ENCODE data around the gene ATP5MC2.
"Not testable (repeated sequence)": the region's sequence is repeated elsewhere in the genome, so short reads cannot be mapped to it uniquely, and the experiment has no call there.

ATP5MC2 gene

GRCh38 chr12:53694756-53695151, 18.9 kb upstream of the ATP5MC2 start:
- DNase-seq (ENCODE audit: low read depth in 2 of 2): no peak

GRCh38 chr12:53688134-53688533, 12.3 kb upstream of the ATP5MC2 start:
- DNase-seq (ENCODE audit: low read depth in 2 of 2): no peak

GRCh38 chr12:53686436-53686835, 10.6 kb upstream of the ATP5MC2 start:
- DNase-seq (ENCODE audit: low read depth in 2 of 2): no peak

GRCh38 chr12:53684654-53685220, 8.9 kb upstream of the ATP5MC2 start:
- DNase-seq (ENCODE audit: low read depth in 2 of 2): no peak

- DNase-seq (ENCODE audit: low read depth in 2 of 2): no peak
Measured at GRCh38 chr12:53683983-53684382, 8.1 kb upstream of the ATP5MC2 start.

DNA sequence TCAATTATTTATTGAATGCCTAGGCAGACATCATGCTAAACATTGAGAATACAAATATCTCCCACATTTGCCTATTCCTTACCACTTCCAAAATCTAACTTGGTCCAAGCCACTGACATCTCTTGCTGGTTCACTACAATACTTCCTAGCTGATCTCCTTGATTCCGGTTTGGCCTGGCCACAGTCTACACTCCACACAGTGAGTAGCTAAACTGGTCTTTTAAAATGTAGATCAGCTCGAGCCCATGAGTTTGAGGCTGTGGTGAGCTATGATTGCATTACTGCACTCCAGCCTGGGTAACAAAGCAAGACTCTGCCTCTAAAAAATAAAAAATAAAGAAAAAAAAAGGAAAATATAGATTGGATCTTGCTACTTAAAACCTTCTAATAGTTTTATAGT, 7.6 kb upstream of the ATP5MC2 start:
- DNase-seq (ENCODE audit: low read depth in 2 of 2): no peak

- not testable (repeated sequence) for DNase-seq (ENCODE audit: low read depth in 2 of 2)
Measured at GRCh38 chr12:53680061-53680460, 4.2 kb upstream of the ATP5MC2 start.

- DNase-seq (ENCODE audit: low read depth in 2 of 2): no peak
Measured at GRCh38 chr12:53677800-53678148, 1.9 kb upstream of the ATP5MC2 start.

- DNase-seq (ENCODE audit: low read depth in 2 of 2): no peak
Measured at GRCh38 chr12:53677016-53677799, 1.3 kb upstream of the ATP5MC2 start.

DNA sequence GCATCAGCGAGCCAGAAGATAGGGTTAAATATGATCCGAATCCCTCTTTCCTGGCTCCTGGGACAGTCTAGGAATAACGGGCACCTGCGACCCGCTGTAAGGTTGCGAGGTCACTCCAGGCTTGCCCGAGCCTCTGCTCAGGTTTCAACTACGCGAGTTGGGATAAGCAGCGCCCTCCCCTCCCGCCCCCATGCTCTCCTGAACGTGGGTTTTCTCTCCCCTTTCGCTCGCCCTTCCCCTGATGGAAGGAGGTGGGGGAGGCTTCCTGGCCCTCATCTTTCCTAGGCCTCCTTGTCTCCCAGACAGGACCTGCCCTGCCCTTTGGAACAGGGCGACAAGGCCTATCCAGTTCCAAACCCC, 753 bp upstream of the ATP5MC2 start:
- no peak for DNase-seq (ENCODE audit: low read depth in 2 of 2)

- DNase-seq (ENCODE audit: low read depth in 2 of 2): no peak
Measured at GRCh38 chr12:53674977-53675700, 744 bp downstream of the ATP5MC2 start.

DNA sequence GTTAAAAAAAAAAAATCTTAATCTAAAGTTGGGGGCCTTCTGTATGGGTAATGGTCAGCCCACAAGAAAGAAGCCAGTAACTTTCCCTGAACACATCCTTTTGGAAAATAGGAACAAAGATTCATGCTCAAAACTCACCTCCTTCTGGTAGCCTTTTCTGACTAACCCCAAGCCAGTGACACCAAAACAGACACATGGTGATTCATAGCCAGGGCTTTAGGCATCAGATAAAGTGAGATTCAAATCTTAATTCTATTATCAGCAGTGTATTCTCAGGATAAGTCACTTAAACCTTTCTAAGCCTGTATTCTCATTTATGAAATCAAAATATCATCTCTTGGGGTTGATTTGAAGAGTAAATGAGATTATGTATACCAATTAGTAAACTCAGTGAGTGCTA, 4.9 kb downstream of the ATP5MC2 start:
- DNase-seq (ENCODE audit: low read depth in 2 of 2): no peak

GRCh38 chr12:53670308-53670707, 5.6 kb downstream of the ATP5MC2 start:
- DNase-seq (ENCODE audit: low read depth in 2 of 2): no peak

- DNase-seq (ENCODE audit: low read depth in 2 of 2): no peak
Measured at GRCh38 chr12:53667080-53667479, 8.8 kb downstream of the ATP5MC2 start.

- no peak for DNase-seq (ENCODE audit: low read depth in 2 of 2)
Measured at GRCh38 chr12:53664936-53665335, 10.9 kb downstream of the ATP5MC2 start.

DNA sequence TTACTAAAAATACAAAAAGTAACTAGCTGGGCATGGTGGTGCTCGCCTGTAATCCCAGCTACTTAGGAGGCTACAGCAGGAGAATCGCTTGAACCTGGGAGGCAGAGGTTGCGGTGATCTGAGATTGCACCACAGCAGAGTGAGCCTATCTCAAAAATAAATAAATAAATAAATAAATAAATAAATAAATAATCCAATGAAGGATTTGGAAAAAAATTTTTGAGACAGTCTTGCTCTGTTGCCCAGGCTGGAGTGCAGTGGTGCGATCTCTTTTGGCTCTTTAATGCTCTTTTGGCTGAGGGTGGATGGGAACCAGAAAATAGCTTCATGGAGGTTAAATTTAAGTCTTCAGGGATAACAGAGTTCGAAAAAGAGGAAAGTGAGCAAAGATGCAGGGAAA, 11.7 kb downstream of the ATP5MC2 start:
- no peak for DNase-seq (ENCODE audit: low read depth in 2 of 2)

DNA sequence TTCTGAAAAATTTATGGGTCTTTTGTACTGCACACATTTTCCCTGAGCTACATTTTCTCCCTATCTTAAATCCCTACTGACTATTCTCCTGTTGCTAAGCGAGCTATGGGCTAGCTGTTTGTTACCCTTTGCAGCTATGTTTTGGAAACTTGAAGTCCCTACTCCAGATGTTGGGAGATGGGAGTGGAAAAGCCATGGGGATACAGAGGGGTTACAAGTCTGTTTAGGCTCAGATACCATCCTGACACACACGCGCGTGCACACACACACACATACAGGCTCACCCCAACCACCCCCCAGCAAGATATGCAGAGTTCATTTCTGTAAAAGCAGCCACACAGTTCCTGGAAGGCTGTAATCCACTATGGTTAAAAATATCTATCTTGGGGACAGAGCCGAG, 15.8 kb downstream of the ATP5MC2 start:
- DNase-seq (ENCODE audit: low read depth in 2 of 2): no peak

- no peak for DNase-seq (ENCODE audit: low read depth in 2 of 2)
Measured at GRCh38 chr12:53659571-53659981, 16.3 kb downstream of the ATP5MC2 start.

DNA sequence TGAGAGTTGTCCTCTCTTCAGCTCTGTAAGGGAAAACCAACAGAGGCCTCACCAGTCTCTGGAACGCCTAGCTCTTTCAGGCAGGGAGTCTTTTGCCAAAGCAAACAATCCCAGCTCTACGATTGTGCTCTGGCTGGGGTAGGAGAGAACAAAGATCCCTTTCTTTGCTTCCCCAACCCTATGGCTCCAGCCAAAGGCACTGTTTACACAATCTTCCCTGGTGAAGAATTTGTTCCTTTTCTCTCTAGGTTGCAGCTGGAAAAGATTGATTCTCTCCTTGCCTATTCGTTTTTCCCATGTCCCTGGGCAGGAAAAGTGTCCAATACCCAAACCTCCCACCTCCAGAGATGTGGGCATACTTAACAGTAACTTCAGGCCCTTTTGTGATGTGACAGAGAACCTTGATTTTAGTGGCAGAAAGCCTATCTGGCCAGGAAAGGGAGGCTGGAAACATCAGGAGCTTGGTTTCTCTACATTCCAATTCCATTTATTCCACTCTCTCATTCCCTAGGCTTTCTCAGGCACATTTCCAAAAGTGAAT, 16.8 kb downstream of the ATP5MC2 start:
- DNase-seq (ENCODE audit: low read depth in 2 of 2): no peak

DNA sequence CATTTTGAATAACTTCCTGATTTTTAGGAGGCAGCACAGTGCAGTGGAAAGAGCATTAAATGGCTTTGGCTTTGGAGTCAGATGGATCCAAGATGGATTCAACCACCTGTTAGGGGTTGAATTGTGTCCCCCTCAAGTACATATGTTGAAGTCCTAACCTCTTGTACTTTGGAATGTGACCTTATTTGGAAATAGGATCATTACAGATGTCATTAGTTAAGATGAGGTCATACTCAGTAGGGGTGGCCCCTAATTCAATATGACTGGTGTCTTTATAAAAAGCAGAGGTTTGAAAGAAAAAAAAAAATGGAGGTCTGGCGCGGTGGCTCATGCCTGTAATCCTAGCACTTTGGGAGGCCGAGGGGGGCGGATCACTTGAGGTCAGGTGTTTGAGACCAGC, 18.8 kb downstream of the ATP5MC2 start:
- no peak for DNase-seq (ENCODE audit: low read depth in 2 of 2)

DNA sequence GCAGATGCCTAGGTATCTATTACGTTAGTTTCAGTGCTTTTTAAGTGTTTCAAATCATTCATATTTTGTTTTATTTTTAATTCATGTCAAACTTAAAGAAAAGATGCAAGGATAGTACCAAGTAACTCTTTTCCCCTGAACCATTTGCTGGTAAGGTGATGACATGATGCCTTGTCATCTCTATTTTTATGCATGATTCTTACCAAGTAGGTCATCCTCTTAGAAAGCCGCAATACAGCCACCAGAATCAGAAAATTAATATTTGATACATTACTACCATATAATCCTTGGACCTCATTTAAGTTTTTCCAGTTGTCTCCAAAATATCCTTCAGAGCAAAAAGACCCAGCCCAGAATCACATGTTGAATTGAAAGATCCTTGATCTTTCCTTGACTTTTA, 22.3 kb downstream of the ATP5MC2 start:
- no peak for DNase-seq (ENCODE audit: low read depth in 2 of 2)

- no peak for DNase-seq (ENCODE audit: low read depth in 2 of 2)
Measured at GRCh38 chr12:53652366-53652765, 23.5 kb downstream of the ATP5MC2 start.

DNA sequence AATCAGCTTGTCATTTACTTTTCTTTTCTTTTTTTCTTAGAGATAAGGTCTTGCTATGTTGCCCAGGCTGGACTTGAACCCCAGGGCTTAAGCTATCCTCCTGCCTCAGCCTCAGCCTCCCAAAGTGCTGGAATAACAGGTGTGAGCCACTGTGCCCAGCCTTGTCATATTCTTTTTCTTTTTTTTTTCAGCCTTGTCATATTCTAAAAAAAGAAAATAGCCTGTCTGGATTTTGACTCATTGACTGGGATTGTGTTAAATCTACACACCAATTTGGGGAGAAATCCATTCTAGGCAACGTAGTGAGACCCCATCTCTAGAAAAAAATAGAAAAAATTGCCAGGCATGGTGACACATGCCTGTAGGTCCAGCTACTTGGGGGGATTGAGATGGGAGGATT, 24.1 kb downstream of the ATP5MC2 start:
- DNase-seq (ENCODE audit: low read depth in 2 of 2): no peak
